Left cardiac atrium (tissue), 4 donors: ENCODE measurements around the gene BACE2. TPM values are rescaled to one million over a fixed set of nuclear protein-coding genes. Genes with fewer than 3 reads are reported as not detected.
"Not testable (repeated sequence)": the region's sequence is repeated elsewhere in the genome, so short reads cannot be mapped to it uniquely, and the experiment has no call there.

Source experiments
- ATAC-seq, 2 donors: fragments of 200-7000 bp; cut with Tn5 transposase; one replicate each; pipeline ENCODE4 v1.9.1; 2020; ENCODE audit warnings: mild to moderate bottlenecking in 2 of 2, moderate library complexity in 2 of 2
- DNase-seq: peaks from one replicate; pipeline ENCODE4 v3.0.0-alpha.2; 2020
- intact Hi-C, 2 donors: fragments of 100-400 bp; cut with DNase I; formaldehyde crosslinking; loops; one replicate each; pipeline versions ENCODE4 v1.14.1 to v1.15.1; 2022 to 2023
- total RNA-seq, 2 donors: library from RNA; stranded (reverse); fragmentation: NEBNext Ultra II Directional; extraction: Animal tissue kit (Norgen Biotek cat#: 25700); gene quantifications; one replicate each; pipeline ENCODE4 v1.2.1, GENCODE V29; 2021
- donor health status: DM: no; HTN: yes; CAD: no.
- donor health status: DM: no; HTN: yes; CAD: no; lungs with severe emphysema.
- donor health status: DM: yes; HTN: yes; CAD: no.
- donor health status: Dilated cardiomyopathy.

Gene BACE2
- total RNA-seq, 2 donors from 2014 or later, result 22.6 to 39.5 TPM

DNA sequence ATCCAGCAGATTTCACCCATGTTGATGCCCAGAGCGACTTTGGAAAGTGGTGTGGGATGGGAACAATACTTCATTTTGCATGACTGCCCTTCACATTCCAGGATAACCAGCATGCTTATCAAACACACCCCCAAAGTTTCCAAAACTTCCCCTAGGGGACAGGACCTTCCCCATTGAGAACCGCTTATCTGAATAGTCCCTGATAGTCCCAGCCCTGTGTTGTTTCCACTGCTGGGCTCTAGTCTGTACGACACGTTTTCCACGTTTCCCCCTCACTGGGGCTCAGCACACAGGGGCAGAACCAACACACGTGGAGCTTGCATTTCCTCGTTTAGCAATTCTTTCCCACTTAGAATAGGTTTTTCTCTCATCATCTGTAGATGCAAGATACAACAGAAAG is 61.0 kb downstream of the BACE2 start:
- no peak for DNase-seq
- intact Hi-C loops, result no loop called here
- peak; percentile 12 to 13 for ATAC-seq

DNA sequence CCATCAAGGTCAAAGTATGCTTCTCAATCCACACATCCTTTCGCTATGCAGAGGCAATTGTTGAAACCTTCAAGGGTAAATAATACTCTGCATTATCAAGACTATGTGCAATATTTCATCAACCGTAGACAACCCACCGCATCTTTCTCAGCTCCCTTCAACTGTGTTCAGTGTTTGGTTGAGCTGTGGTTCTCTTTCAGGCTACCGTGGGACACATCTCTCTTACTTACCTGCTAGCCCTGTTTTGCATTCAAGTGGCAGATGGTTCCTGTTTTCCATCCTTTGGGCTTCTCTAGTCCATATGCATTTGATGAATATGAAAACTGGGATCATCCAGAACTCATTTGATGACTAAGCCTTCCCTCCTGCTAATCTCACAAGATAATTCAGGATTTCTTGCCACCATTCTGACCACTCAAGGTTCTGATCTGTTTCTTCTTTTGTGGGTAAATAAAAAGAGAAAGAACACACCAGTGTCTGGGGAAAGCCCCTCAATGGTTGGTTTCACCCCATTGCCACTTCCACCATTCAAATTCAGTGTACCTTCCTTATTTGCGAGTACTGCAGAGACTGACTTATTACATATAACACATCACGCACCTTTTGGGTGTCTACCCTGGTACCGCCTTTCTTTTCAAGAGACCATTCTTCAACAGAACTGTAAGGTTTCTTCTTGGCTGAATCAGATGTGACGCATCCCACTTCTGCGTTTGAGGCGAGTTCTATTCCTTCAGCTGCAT is 61.7 kb downstream of the BACE2 start:
- ATAC-seq (no peak), DNase-seq (no peak)
- intact Hi-C loops, result no loop called here

GRCh38 chr21:41230497-41230896 is 62.5 kb downstream of the BACE2 start:
- ATAC-seq, result no peak
- no peak for DNase-seq
- intact Hi-C loops, result no loop called here

DNA sequence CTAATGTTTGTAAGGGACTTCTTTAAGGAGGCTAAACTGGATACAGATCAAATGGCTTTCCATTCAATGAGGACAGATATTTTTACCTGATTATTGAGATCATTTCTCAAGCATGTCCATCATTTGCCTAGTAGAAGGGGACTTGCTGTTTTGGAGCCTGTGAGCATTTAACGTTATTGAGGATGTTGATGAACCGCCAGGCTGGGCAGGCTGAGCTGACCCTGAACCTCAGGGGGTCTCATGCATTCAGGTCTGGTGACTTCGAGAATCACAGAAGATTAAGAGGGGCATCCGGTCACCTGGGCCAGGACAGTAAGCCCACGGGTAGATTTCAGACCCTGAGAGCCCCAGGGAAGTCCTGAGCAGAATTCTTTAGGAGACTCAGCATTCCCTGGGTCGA is 63.1 kb downstream of the BACE2 start:
- intact Hi-C loops, result no loop called here
- ATAC-seq, result no peak
- no peak for DNase-seq

- intact Hi-C loops, result no loop called here
- ATAC-seq (no peak), DNase-seq (no peak)
Measured at GRCh38 chr21:41232013-41232412, 64.1 kb downstream of the BACE2 start.

GRCh38 chr21:41233916-41234315 is 66.0 kb downstream of the BACE2 start:
- no peak for DNase-seq
- intact Hi-C loops, result no loop called here

GRCh38 chr21:41234569-41234968 is 66.6 kb downstream of the BACE2 start:
- ATAC-seq, result no peak
- no peak for DNase-seq
- intact Hi-C loops, result no loop called here

More at GRCh38 chr21:41233916-41234315, 66.0 kb downstream of the BACE2 start:
- ATAC-seq, result no peak

GRCh38 chr21:41235201-41235600 is 67.2 kb downstream of the BACE2 start:
- no peak for ATAC-seq
- DNase-seq, result no peak
- intact Hi-C loops, result no loop called here

- DNase-seq, result no peak
- no peak for ATAC-seq
- intact Hi-C loops, result no loop called here
Measured at GRCh38 chr21:41236352-41236973, 68.5 kb downstream of the BACE2 start.

GRCh38 chr21:41238081-41238796 is 70.3 kb downstream of the BACE2 start:
- not testable (repeated sequence) for DNase-seq
- ATAC-seq, result peak; percentile 27 to 55

GRCh38 chr21:41240040-41240439 is 72.1 kb downstream of the BACE2 start:
- intact Hi-C loops, result no loop called here
- ATAC-seq (no peak), DNase-seq (no peak)

More at GRCh38 chr21:41238081-41238796, 70.3 kb downstream of the BACE2 start:
- intact Hi-C loops, result not testable (repeated sequence)

GRCh38 chr21:41241341-41241740 is 73.4 kb downstream of the BACE2 start:
- DNase-seq, result no peak
- ATAC-seq, result no peak
- intact Hi-C loops, result no loop called here

DNA sequence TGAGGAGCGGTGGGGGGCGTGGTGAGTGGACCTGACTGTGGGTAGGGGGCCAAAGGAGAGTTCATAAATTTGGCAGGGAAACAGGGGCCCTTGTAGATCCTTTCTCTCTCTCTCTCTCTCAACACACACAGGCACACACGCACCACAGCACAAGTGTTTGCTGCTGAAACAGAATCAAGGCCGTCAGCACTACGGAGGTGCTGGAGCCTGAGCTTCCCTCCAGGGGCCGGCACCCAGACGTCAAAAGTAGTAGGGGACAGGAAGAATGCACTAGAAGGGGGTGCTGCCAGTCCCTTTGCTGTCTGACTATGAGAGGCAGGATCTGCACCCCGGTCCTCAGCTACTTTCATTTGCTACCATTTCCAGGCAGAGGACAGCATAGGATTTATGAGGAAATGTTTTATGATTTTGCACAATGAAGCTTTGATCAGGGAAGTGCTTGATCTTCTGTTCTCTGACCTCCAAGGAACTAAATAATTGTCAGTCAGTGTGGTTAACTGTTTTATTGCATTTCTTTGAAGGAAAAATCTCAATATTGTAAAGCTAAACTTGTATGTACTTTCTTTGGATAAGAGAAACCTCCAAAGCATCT is 74.4 kb downstream of the BACE2 start:
- intact Hi-C loops, result no loop called here

GRCh38 chr21:41243107-41243506 is 75.1 kb downstream of the BACE2 start:
- ATAC-seq (no peak), DNase-seq (no peak)
- intact Hi-C loops, result no loop called here

More for the DNA sequence above, 74.4 kb downstream of the BACE2 start:
- no peak for ATAC-seq
- DNase-seq, result no peak

DNA sequence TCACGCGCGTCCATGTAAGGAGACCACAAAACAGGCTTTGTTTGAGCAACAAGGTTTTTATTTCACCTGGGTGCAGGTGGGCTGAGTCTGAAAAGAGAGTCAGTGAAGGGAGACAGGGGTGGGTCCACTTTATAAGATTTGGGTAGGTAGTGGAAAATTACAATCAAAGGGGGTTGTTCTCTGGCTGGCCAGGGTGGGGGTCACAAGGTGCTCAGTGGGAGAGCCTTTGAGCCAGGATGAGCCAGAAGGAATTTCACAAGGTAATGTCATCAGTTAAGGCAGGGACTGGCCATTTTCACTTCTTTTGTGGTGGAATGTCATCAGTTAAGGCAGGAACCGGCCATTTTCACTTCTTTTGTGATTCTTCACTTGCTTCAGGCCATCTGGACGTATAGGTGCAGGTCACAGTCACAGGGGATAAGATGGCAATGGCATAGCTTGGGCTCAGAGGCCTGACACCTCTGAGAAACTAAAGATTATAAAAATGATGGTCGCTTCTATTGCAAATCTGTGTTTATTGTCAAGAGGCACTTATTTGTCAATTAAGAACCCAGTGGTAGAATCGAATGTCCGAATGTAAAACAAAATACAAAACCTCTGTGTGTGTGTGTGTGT is 76.4 kb downstream of the BACE2 start:
- DNase-seq, intact Hi-C loops, ATAC-seq: not testable (repeated sequence)

GRCh38 chr21:41245509-41246135 is 77.7 kb downstream of the BACE2 start:
- DNase-seq, result no peak
- intact Hi-C loops, result no loop called here
- no peak for ATAC-seq

- DNase-seq (no peak), ATAC-seq (no peak)
- intact Hi-C loops, result no loop called here
Measured at GRCh38 chr21:41246808-41247207, 78.8 kb downstream of the BACE2 start.

GRCh38 chr21:41247561-41248545 is 79.9 kb downstream of the BACE2 start:
- intact Hi-C loops, result no loop called here
- ATAC-seq, result peak; percentile 78 to 79
- peak; percentile 74 for DNase-seq
